Measurements from ENCODE around the gene SIGLEC8. TPM values are rescaled to one million over a fixed set of nuclear protein-coding genes. Genes with fewer than 3 reads are reported as not detected.
"Not testable (repeated sequence)": the region's sequence is repeated elsewhere in the genome, so short reads cannot be mapped to it uniquely, and the experiment has no call there.

The SIGLEC8 gene
- total RNA-seq, 1 donor from 2014 or later = not detected

DNA sequence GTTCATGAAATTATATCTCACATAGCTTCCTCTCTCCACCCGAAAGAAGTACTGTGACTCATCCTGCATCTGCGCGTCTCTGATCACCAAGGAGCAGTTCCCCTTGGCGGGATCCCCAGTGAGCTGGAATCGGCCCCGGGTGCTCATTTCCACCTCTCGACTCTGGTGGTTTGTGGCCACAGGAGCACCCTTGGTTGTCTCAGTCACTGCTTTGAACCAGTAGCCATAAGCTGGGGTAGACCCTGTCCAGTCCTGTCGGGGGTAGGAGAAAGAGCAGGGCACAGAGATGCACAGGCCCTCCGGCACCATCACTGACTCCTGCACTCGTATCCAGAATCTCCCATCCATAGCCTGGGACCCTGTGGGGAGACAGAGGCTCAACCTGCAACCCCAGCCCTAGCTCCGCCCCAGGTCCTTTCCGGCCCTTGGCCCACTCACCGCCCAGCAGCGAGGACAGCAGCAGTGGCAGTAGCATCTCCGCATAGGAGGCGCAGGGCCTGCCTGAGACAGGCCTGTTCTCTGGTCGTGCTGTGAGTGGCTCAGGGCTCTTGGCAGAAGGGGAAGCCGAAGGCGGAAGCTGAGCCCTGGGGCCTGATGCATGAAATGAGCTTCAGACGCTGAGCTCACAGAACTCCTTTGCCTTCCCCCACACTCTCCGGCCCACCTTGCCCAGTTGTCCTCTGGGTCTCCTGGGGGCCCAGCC lies 41.0 kb downstream of the SIGLEC8 start, which contains the start of gene SIGLEC10:
Gene SIGLEC10, minus strand, starts transcription at position 536 of the 703 bp plus-strand sequence. Its CDS starts 61 bp downstream, at position 475.
- Mint-ChIP-seq H3K27ac (ENCODE audit: unreplicated experiment) (no peak within 1 kb of the TSS), H3K9me3 (no peaks in the 10 kb centered on the region), H3K4me3 (no peak within 1 kb of the TSS), H3K27me3 (ENCODE audit: low read depth) (peaks cover 20% of the 10 kb centered on the region), H3K4me1 (no peaks in the 10 kb centered on the region), H3K36me3 (ENCODE audit: low read depth) (no peaks in the 10 kb centered on the region)
- TF ChIP-seq, protein P1, sequence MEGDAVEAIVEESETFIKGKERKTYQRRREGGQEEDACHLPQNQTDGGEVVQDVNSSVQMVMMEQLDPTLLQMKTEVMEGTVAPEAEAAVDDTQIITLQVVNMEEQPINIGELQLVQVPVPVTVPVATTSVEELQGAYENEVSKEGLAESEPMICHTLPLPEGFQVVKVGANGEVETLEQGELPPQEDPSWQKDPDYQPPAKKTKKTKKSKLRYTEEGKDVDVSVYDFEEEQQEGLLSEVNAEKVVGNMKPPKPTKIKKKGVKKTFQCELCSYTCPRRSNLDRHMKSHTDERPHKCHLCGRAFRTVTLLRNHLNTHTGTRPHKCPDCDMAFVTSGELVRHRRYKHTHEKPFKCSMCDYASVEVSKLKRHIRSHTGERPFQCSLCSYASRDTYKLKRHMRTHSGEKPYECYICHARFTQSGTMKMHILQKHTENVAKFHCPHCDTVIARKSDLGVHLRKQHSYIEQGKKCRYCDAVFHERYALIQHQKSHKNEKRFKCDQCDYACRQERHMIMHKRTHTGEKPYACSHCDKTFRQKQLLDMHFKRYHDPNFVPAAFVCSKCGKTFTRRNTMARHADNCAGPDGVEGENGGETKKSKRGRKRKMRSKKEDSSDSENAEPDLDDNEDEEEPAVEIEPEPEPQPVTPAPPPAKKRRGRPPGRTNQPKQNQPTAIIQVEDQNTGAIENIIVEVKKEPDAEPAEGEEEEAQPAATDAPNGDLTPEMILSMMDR (conservative IDR thresholded peaks at IDR 0.05) = no peak
- DNase-seq (ENCODE audit: low read depth, low spot score) = no peak

GRCh38 chr19:51416422-51416821 lies 41.8 kb downstream of the SIGLEC8 start:
- peaks cover 17% of the 10 kb centered on the region for H3K27me3 Mint-ChIP-seq (ENCODE audit: low read depth)
- H3K9me3 Mint-ChIP-seq; H3K4me1 Mint-ChIP-seq; H3K36me3 Mint-ChIP-seq (ENCODE audit: low read depth); H3K4me3 Mint-ChIP-seq; H3K27ac Mint-ChIP-seq (ENCODE audit: unreplicated experiment); DNase-seq (ENCODE audit: low read depth, low spot score): not testable (repeated sequence)

GRCh38 chr19:51415187-51415586 lies 43.1 kb downstream of the SIGLEC8 start:
- Mint-ChIP-seq H3K36me3 (ENCODE audit: low read depth) (no peaks in the 10 kb centered on the region), H3K4me1 (no peaks in the 10 kb centered on the region), H3K4me3 (no peak overlapping the region), H3K27me3 (ENCODE audit: low read depth) (peaks cover 12% of the 10 kb centered on the region), H3K27ac (ENCODE audit: unreplicated experiment) (no peak overlapping the region), H3K9me3 (no peaks in the 10 kb centered on the region)
- DNase-seq (ENCODE audit: low read depth, low spot score) = no peak
- TF ChIP-seq, protein P1 (conservative IDR thresholded peaks at IDR 0.05) = no peak

GRCh38 chr19:51410950-51411748 lies 47.1 kb downstream of the SIGLEC8 start:
- H3K4me1 Mint-ChIP-seq = no peaks in the 10 kb centered on the region
- no peak overlapping the region for H3K27ac Mint-ChIP-seq (ENCODE audit: unreplicated experiment)
- H3K4me3 Mint-ChIP-seq = no peak overlapping the region
- H3K36me3 Mint-ChIP-seq (ENCODE audit: low read depth) = no peaks in the 10 kb centered on the region
- TF ChIP-seq, protein P1 (conservative IDR thresholded peaks at IDR 0.05) = no peak
- no peaks in the 10 kb centered on the region for H3K27me3 Mint-ChIP-seq (ENCODE audit: low read depth)
- H3K9me3 Mint-ChIP-seq = no peaks in the 10 kb centered on the region
- DNase-seq (ENCODE audit: low read depth, low spot score) = no peak

DNA sequence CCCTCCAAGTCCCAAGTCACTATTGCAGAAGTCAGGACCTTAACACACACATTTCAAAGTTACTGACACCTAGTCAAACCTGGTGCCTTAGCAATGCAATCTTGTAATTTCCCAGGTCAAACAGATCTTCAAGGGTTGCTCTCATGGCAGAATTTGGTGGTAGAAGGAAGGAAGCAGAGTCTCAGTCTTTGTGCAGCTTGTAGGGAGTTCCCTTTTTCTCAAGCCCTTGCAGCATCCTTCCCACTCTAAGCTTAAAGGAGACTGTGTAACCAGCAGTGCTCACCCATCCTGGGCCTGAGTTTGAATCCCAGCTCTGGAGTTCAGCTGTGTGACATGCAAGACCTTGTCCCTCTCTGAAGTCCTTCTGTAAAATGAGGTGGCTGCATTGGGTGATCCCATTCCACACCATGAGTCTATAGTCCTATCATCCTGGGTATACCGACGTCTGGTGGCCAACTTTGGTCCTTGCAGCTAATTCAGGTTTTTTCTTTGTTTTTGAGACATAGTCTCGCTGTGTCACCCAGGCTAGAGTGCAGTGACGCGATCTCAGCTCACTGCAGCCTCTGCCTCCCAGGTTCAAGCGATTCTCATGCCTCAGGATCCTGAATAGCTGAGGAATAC lies 50.6 kb downstream of the SIGLEC8 start:
- TF ChIP-seq, protein P1 (conservative IDR thresholded peaks at IDR 0.05) = peak; percentile 54
- Mint-ChIP-seq H3K9me3 (peaks cover 7% of the 10 kb centered on the region), H3K36me3 (ENCODE audit: low read depth) (peaks cover 10% of the 10 kb centered on the region), H3K27ac (ENCODE audit: unreplicated experiment) (no peak overlapping the region), H3K4me3 (no peak overlapping the region), H3K27me3 (ENCODE audit: low read depth) (no peaks in the 10 kb centered on the region), H3K4me1 (no peaks in the 10 kb centered on the region)
- DNase-seq (ENCODE audit: low read depth, low spot score) = no peak

Data from neural crest cell (in vitro differentiated cells).